Measurements from ENCODE around the gene EVL.
"Not testable (repeated sequence)": the region's sequence is repeated elsewhere in the genome, so short reads cannot be mapped to it uniquely, and the experiment has no call there.

The EVL gene

GRCh38 chr14:100058777-100059437, 6.3 kb upstream of the EVL start:
- TF ChIP-seq CTCF (IDR thresholded peaks at IDR 0.05; ENCODE audit: low read depth, low read length, missing control alignments), result no peak
- H3K27ac ChIP-seq, result no peak overlapping the region
- no peaks in the 10 kb centered on the region for H3K36me3 ChIP-seq (replicated peaks)
- H3K27me3 ChIP-seq (replicated peaks), result no peaks in the 10 kb centered on the region
- no peak overlapping the region for H3K4me3 ChIP-seq (ENCODE audit: low read depth, low read length)
- in situ Hi-C loops (cut with HindIII; ENCODE audit: low pct_ligation_motif_present, low sequenced_read_pairs), result no loop called here
- no peak for DNase-seq

- Histone ChIP-seq H3K27ac (no peak overlapping the region), H3K27me3 (replicated peaks) (no peaks in the 10 kb centered on the region), H3K36me3 (replicated peaks) (no peaks in the 10 kb centered on the region), H3K4me3 (ENCODE audit: low read depth, low read length) (no peak overlapping the region)
- TF ChIP-seq CTCF (IDR thresholded peaks at IDR 0.05; ENCODE audit: low read depth, low read length, missing control alignments), result no peak
- DNase-seq, result no peak
- in situ Hi-C loops (cut with HindIII; ENCODE audit: low pct_ligation_motif_present, low sequenced_read_pairs), result no loop called here
Measured at GRCh38 chr14:100059438-100059781, 5.8 kb upstream of the EVL start.

GRCh38 chr14:100060760-100061159, 4.5 kb upstream of the EVL start:
- in situ Hi-C loops (cut with HindIII; ENCODE audit: low pct_ligation_motif_present, low sequenced_read_pairs), result no loop called here
- H3K27ac ChIP-seq, result no peak overlapping the region

GRCh38 chr14:100062590-100062989, 2.6 kb upstream of the EVL start:
- TF ChIP-seq CTCF (IDR thresholded peaks at IDR 0.05; ENCODE audit: low read depth, low read length, missing control alignments), result no peak
- Histone ChIP-seq H3K27ac (no peak overlapping the region), H3K4me3 (ENCODE audit: low read depth, low read length) (no peak overlapping the region), H3K36me3 (replicated peaks) (no peaks in the 10 kb centered on the region), H3K27me3 (replicated peaks) (no peaks in the 10 kb centered on the region)
- no peak for DNase-seq
- in situ Hi-C loops (cut with HindIII; ENCODE audit: low pct_ligation_motif_present, low sequenced_read_pairs), result no loop called here

More at GRCh38 chr14:100060760-100061159, 4.5 kb upstream of the EVL start:
- DNase-seq, result no peak
- no peak for TF ChIP-seq CTCF (IDR thresholded peaks at IDR 0.05; ENCODE audit: low read depth, low read length, missing control alignments)
- no peaks in the 10 kb centered on the region for H3K27me3 ChIP-seq (replicated peaks)
- no peak overlapping the region for H3K4me3 ChIP-seq (ENCODE audit: low read depth, low read length)
- no peaks in the 10 kb centered on the region for H3K36me3 ChIP-seq (replicated peaks)

GRCh38 chr14:100063314-100063941, 1.8 kb upstream of the EVL start:
- DNase-seq, result no peak
- in situ Hi-C loops (cut with HindIII; ENCODE audit: low pct_ligation_motif_present, low sequenced_read_pairs), result no loop called here
- Histone ChIP-seq H3K27ac (no peak overlapping the region), H3K4me3 (ENCODE audit: low read depth, low read length) (no peak overlapping the region), H3K36me3 (replicated peaks) (no peaks in the 10 kb centered on the region), H3K27me3 (replicated peaks) (no peaks in the 10 kb centered on the region)
- no peak for TF ChIP-seq CTCF (IDR thresholded peaks at IDR 0.05; ENCODE audit: low read depth, low read length, missing control alignments)

GRCh38 chr14:100064335-100065092, 708 bp upstream of the EVL start:
- DNase-seq; H3K4me3 ChIP-seq (ENCODE audit: low read depth, low read length); H3K27ac ChIP-seq; H3K27me3 ChIP-seq (replicated peaks); in situ Hi-C loops (cut with HindIII; ENCODE audit: low pct_ligation_motif_present, low sequenced_read_pairs); H3K36me3 ChIP-seq (replicated peaks): not testable (repeated sequence)
